Measurements from ENCODE around the gene ABCG8.

ABCG8 gene

GRCh38 chr2:43927442-43927841 lies 88.7 kb downstream of the ABCG8 start:
- DNase-seq = no peak

- DNase-seq = no peak
Measured at GRCh38 chr2:43931293-43931692, 92.5 kb downstream of the ABCG8 start.

Data from activated gamma-delta T cell treated with Interleukin-2 at 50 U/mL for 16 hours (primary cell).